ENCODE data around the gene NAPSA. TPM values are rescaled to one million over a fixed set of nuclear protein-coding genes. Genes with fewer than 3 reads are reported as not detected.

NAPSA gene
- total RNA-seq, 4 donors from 2014 or later = 0.46 to 3.4 (median 1.5) TPM

DNA sequence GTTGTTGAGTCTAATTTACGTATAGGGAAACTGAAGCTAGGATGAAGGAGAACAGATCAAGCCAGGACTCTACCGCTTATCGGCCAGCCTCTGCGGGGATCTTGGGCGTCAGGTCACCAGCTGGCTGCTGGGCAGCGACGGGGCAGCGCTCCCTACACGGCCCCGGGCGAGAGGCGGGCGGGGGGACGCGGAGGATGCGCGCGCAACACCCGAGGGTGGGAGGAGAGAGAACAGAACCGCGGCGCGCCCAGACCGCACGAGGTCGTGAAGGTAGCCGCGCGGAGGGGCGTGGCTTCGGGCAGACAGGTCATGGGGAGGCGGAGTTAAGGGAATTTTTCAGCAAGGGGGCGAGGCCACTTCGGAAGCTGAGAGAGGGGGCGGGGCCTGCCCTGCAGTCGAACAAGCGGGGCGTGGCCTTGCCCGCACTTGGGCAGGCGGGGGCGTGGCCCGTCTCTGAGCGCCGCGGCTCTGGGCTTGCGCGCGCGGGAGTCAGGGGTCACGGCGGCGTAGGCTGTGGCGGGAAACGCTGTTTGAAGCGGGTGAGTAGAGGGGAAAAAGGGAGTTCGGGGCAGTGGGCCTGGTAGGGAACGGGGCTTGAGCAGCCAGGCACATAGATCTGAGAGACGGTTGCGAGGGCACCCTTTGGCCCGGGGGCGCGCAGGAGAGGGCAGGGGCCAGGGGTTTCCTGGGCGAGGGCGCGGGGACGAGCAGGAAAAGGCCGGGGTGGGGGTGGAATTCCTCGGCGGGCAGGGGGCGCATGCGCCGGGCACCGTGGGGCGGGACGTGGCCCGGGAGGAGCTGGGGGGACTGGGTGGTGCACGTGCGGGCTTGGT is 18.6 kb upstream of the NAPSA start, which contains the start of gene POLD1:
TSS of gene POLD1 (plus strand) at position 496 of the 833 bp plus-strand sequence. CDS start 14,505 bp downstream, outside the sequence.
- intact Hi-C loops (cut with DNase I) = no loop called here
- peaks cover 7 to 12% of the 10 kb centered on the region in 2 donors for H3K4me1 ChIP-seq
- TF ChIP-seq, protein P1, sequence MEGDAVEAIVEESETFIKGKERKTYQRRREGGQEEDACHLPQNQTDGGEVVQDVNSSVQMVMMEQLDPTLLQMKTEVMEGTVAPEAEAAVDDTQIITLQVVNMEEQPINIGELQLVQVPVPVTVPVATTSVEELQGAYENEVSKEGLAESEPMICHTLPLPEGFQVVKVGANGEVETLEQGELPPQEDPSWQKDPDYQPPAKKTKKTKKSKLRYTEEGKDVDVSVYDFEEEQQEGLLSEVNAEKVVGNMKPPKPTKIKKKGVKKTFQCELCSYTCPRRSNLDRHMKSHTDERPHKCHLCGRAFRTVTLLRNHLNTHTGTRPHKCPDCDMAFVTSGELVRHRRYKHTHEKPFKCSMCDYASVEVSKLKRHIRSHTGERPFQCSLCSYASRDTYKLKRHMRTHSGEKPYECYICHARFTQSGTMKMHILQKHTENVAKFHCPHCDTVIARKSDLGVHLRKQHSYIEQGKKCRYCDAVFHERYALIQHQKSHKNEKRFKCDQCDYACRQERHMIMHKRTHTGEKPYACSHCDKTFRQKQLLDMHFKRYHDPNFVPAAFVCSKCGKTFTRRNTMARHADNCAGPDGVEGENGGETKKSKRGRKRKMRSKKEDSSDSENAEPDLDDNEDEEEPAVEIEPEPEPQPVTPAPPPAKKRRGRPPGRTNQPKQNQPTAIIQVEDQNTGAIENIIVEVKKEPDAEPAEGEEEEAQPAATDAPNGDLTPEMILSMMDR (IDR thresholded peaks at IDR 0.05) = no peak
- peak in 1 of 2 donors; percentile 35 for TF ChIP-seq POLR2A (IDR thresholded peaks at IDR 0.05)
- DNase-seq = peak; percentile 99
- 0 to 2% methylated on average over 49 to 66 of the region's 78 CpGs for WGBS, 2 donors
- H3K9me3 ChIP-seq = no peaks in the 10 kb centered on the region
- peaks cover 35 to 39% of the 10 kb centered on the region in 2 donors for H3K36me3 ChIP-seq
- H3K27ac ChIP-seq = peak within 1 kb of the TSS; percentile 41 to 79 (median 79)
- peak within 1 kb of the TSS in 2 of 3 donors; percentile 25 to 60 for H3K4me3 ChIP-seq (replicated peaks in 1 of 3)
- H3K27me3 ChIP-seq = no peaks in the 10 kb centered on the region

DNA sequence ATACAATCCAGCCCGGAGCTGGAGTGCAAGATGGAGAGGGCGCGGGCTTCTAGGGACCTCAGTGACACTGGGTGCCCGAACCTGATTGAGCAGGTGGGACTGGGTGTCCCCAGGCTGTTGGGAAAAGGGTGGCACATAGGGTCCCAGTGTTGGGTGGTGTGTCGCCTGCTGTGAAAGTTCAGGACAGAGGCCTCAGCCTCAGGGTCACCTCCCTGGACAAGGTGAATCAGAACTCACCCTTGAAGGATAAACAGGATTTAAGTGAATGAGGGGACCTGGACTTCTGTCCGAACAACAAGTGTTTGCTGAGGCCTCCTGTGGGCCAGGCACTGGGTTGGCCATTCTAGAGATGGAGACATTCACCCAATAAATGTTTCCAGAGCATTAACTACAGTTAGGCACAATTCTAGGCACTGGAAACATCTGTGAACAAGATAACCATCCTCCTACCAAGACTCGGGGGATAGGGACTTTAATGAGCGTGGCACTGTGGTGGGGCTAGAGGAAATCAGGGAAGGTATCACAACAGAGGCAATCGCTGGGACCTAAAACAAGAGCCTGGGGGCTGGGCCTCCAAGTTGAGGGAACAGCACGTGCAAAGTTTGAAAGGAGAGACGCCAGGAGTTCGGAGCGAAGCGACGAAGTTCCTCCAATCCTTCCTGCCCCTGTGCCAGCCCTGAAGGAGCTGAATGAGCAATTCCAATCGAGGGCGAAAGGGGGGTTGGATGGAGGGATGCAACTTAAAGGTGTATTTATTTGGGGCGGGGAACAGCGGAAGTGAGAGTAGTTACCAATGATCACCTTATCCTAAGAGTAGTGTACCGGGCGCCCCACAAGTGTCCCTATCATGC is 17.8 kb upstream of the NAPSA start:
- Histone ChIP-seq H3K9me3 (no peaks in the 10 kb centered on the region), H3K4me1 (peaks cover 7 to 12% of the 10 kb centered on the region in 2 donors), H3K4me3 (replicated peaks in 1 of 3) (peak overlapping the region in 1 of 3 donors; percentile 15), H3K27ac (peak overlapping the region; percentile 10 to 79 (median 41)), H3K27me3 (no peaks in the 10 kb centered on the region), H3K36me3 (peaks cover 43 to 47% of the 10 kb centered on the region in 2 donors)
- TF ChIP-seq, protein P1 (IDR thresholded peaks at IDR 0.05) = no peak
- TF ChIP-seq POLR2A (IDR thresholded peaks at IDR 0.05) = no peak
- intact Hi-C loops (cut with DNase I) = no loop called here
- DNase-seq = no peak
- 65 to 72% methylated on average over 21 of the region's 21 CpGs for WGBS, 2 donors

- H3K36me3 ChIP-seq = peaks cover 52 to 57% of the 10 kb centered on the region in 2 donors
- 89 to 94% methylated on average over 17 to 44 of the region's 58 CpGs for WGBS, 2 donors
- intact Hi-C loops (cut with DNase I) = no loop called here
- peaks cover 9 to 18% of the 10 kb centered on the region in 2 donors for H3K4me1 ChIP-seq
- H3K9me3 ChIP-seq = no peaks in the 10 kb centered on the region
- no peaks in the 10 kb centered on the region for H3K27me3 ChIP-seq
- no peak for TF ChIP-seq POLR2A (IDR thresholded peaks at IDR 0.05)
- TF ChIP-seq, protein P1 (IDR thresholded peaks at IDR 0.05) = no peak
- no peak overlapping the region for H3K4me3 ChIP-seq (replicated peaks in 1 of 3)
- DNase-seq = no peak
- H3K27ac ChIP-seq = no peak overlapping the region
Observed at GRCh38 chr19:50381881-50382729, 16.7 kb upstream of the NAPSA start.

GRCh38 chr19:50380751-50381151 is 15.3 kb upstream of the NAPSA start:
- Histone ChIP-seq H3K4me1 (peaks cover 12 to 25% of the 10 kb centered on the region in 2 donors), H3K4me3 (replicated peaks in 1 of 3) (no peak overlapping the region), H3K9me3 (no peaks in the 10 kb centered on the region), H3K27me3 (no peaks in the 10 kb centered on the region), H3K36me3 (peaks cover 52 to 57% of the 10 kb centered on the region in 2 donors), H3K27ac (no peak overlapping the region)
- TF ChIP-seq, protein P1 (IDR thresholded peaks at IDR 0.05) = no peak
- no peak for TF ChIP-seq POLR2A (IDR thresholded peaks at IDR 0.05)
- DNase-seq = peak; percentile 27 to 39
- WGBS, 2 donors = 59 to 76% methylated on average over 7 to 8 of the region's 8 CpGs
- intact Hi-C loops (cut with DNase I) = no loop called here
